Activated CD4-positive, CD25-positive, alpha-beta regulatory T cell treated with anti-CD3 and anti-CD28 coated beads, Interleukin-2, amount 50 U/mL, for 72 hours (primary cell): ENCODE measurements around the gene SLCO3A1.
"Not testable (repeated sequence)": the region's sequence is repeated elsewhere in the genome, so short reads cannot be mapped to it uniquely, and the experiment has no call there.

Source experiments
- DNase-seq: peaks from one replicate; pipeline ENCODE4 v3.0.0; 2021

Gene SLCO3A1

DNA sequence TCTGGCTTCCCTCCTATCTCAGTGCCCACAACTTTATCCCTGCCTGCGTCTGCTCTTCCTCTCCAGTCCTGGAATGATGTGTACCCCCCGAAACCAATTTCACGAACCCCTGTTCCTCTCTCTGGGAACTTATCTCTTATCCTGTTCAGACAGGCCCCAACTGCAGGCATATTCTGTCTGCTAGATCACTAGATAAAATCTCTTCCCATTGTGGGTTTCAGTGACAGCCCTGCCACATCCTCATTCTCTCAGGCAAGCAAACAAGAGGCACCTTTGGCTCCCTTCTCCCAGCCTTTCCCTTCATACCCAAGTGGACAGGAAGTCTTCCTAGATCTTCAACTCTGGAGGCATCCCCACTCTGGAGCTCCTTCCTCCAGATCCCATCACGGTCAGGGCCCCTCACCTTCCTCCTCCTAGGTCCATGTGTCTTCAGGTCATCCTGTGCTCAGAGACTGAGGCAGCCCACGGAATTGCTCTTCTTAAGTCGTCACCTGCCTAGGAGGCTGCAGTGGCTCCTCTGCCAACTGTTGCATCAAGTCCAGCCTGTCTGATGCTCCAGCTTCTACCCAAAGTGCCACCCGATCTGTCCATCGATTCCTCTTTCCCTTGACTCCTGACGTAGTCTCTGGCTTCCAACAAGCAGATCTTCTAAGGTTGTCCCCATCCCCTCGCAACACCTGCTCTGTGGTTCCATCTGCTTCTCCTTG is 190.8 kb downstream of the SLCO3A1 start:
- no peak for DNase-seq

- no peak for DNase-seq
These were observed 194.4 kb downstream of the SLCO3A1 start for GRCh38 chr15:92047900-92048299.

- no peak for DNase-seq
These were observed 195.2 kb downstream of the SLCO3A1 start for GRCh38 chr15:92048739-92049138.

DNA sequence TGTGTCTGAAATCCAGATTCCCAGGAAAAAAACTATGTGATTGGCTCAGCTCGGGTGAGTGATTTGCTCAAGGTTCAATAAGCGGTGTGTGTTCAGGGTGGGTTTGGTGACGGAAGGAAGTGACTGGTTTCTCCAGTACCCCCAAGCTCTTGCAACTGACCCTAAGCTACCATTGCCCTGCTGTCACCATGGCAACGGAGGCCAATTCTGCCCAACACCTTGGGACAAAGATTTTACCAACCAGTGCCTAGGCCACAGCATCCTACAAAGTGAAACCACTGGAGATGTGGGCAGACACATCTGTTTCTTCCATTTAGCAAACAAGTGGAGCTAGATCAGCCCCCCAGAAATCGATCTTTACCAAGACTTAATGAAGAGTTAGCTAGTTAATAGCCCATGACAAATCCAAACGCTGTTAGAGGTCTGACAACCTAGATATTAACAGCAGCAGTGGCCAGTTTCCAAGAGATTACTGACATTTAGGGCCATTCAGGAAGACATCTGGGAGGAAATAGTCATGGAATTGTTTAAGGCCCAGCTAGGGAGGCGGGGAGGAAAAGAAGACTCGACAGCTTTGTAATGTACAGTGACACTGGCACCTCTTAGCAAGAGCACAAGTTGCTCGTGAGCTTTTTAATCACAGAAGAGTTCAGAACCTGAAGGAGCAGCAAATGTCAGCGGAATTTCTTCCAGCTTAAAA is 195.9 kb downstream of the SLCO3A1 start:
- no peak for DNase-seq

- no peak for DNase-seq
These were observed 196.9 kb downstream of the SLCO3A1 start for GRCh38 chr15:92050220-92050898.

GRCh38 chr15:92051716-92052115 is 198.2 kb downstream of the SLCO3A1 start:
- no peak for DNase-seq

- DNase-seq, result no peak
These were observed 200.3 kb downstream of the SLCO3A1 start for GRCh38 chr15:92053753-92054316.

- DNase-seq, result no peak
These were observed 203.4 kb downstream of the SLCO3A1 start for GRCh38 chr15:92056875-92057274.

DNA sequence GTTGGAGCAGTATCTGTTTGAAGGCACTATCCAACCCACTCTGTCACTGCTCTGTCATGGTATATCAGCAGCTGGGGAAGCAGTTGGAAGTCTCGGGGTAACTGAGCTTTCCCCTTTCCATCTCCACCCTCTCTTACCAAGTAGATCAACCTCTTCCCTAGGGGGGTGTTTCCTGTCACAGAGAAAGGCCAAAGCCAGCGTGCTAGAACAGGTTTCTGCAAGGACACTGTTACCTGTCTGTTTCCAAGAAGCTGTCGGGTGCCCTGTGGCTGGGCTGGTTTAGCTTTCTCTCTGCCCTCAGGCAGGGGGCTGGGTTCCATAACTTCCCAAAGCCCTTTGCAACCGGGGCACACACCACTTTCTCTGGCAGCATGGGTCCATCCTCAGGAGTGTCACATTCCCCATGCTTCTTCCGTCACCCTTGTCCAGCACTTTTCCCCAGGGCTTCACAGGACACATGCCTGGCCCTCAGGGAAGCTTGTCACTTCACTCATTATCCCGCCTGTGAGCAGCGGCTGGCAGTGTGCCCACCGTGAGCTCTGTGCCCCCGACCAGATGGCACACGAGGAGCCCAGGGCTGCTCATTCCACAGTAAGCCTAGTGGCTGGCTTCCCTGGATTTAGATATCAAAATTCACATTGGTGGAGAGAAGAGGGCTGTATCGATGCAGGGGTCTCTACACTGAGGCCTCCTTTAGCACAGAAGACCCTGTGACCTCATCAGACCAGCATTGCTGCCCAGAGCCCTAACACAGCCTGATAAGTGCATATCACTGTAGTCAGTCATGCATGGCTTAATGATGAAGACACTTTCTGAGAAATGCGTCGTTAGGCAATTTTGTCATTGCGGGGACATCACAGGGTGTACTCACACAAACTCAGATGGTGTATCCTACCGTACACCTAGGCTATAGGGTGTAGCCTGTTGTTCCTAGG is 205.8 kb downstream of the SLCO3A1 start:
- no peak for DNase-seq

- DNase-seq, result not testable (repeated sequence)
These were observed 206.4 kb downstream of the SLCO3A1 start for GRCh38 chr15:92059971-92060311.

DNA sequence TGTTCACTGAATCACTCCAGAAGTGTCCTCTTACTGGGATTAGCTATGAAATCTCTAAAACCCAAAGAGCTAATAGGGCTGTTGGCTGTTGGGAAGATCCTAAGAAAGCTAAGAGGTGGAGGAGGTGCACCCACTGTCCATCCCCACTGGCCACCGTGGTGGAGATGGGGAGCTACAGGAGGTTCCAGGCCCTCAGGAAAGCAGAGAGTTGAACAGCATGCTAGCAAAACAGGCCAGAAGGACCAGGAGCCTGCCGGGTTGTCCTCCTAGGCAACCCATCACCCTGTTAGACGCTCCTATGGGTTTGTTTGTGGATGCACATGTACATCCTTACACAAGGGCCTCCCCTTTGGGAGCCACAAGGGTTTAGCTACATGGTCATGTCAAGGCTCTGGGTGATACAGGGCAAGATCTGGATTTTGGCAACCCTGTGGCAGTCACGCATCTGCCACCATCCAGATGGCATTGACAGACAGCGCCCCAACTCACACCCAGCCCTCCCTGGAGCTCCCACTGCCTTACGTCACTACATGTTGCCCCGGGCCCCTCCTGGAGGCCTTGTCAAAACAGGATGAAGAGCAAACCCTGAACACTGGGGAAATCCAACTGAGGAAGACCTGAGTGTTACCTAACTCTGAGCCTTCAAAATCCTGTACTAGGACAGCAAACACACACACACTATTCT is 208.1 kb downstream of the SLCO3A1 start:
- no peak for DNase-seq

- no peak for DNase-seq
These were observed 209.0 kb downstream of the SLCO3A1 start for GRCh38 chr15:92062505-92062904.

GRCh38 chr15:92068121-92068520 is 214.6 kb downstream of the SLCO3A1 start:
- DNase-seq, result no peak

GRCh38 chr15:92069308-92070250 is 216.1 kb downstream of the SLCO3A1 start:
- no peak for DNase-seq

GRCh38 chr15:92070251-92070650 is 216.7 kb downstream of the SLCO3A1 start:
- not testable (repeated sequence) for DNase-seq

DNA sequence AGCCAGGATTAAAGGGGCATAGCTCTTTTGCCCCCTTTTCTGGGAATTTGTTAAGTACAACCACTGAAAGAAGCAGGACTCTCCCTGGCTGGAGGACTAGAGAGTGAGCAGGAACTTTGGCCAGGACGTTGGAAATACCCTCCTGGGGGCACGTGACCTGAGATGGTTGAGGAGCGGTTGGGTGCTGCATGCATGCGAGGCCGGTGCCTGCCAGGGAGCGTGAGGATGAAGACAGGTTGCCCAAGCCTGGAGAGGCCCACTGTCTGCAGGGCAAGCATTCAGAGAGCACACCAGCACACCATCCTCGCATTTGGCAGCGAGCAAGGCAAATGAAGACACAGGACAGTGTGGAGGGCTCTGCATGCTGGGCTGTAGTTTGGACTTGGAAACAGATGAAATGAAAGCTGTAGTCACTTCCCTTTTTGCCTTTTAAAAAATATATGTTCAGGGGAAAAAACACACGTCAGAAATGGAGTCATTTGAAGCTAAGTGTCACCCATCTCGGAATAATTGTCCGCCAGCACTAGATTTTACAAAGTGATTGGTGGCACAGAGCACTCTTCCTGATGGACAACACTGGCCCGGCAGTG is 217.6 kb downstream of the SLCO3A1 start:
- no peak for DNase-seq

GRCh38 chr15:92073044-92073785 is 219.7 kb downstream of the SLCO3A1 start:
- DNase-seq, result no peak

- DNase-seq, result no peak
These were observed 220.6 kb downstream of the SLCO3A1 start for GRCh38 chr15:92074101-92074500.

- DNase-seq, result no peak
These were observed 221.1 kb downstream of the SLCO3A1 start for GRCh38 chr15:92074646-92075045.

DNA sequence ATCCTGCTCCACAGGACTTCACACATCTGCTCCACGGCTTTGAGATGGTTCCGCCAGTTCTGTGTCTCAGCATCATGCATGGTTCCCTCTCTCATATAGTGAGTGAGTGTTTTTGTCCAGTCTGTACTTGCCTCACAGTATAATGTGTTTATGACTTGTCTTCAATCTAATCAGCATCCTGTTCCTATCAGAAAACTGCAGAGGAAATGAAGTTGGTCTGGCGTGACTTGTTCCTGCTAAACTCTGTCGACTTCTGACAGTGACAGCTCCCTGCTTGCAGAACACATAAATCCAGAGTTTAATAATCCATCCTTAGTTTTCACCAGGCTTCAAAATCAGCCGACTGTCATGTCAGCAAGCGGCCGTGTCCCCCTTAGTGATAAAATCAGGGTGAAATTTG is 222.3 kb downstream of the SLCO3A1 start:
- no peak for DNase-seq
